GM08714 (cell line): ENCODE data around the gene TBC1D10A.
A peak's percentile ranks its signal among the peaks of the same experiment; 100 is the strongest.

Experiments
- H3K4me3 ChIP-seq: fragments of 200-500 bp; sonication (Bioruptor generic); 2 replicates; pipeline ENCODE4 v1.5.1; 2014; ENCODE audit warnings: mild to moderate bottlenecking, low read length, inconsistent platforms
- ZNF274 ChIP-seq: IDR thresholded peaks from 2 replicates; pipeline ENCODE4 v1.6.1; 2012; ENCODE audit warnings: mild to moderate bottlenecking, low read depth, low read length

The TBC1D10A gene

DNA sequence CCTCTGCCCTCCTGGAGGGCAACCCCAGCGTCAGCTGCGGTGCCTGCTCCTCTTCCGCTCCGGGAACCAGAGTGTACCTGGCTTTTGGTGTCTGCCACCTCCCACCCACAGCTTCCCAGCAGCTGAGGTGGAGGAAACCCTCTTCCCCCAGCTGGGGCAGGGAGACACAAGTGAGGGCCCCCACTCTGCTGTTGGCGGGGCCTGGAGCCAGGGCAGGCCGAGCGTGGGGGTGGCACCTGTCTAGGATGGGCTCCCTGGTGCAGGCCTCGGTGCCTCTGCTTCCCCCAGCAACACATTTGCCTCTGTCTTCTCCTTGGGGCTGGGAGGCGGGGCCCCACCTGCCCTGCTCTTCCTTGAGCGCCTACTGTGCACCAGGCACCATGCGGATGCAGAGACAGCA, 66.5 kb downstream of the TBC1D10A start:
- no peak overlapping the region for H3K4me3 ChIP-seq
- TF ChIP-seq ZNF274, result no peak

- TF ChIP-seq ZNF274, result no peak
- H3K4me3 ChIP-seq, result no peak overlapping the region
Measured at GRCh38 chr22:30254314-30254713, 72.4 kb downstream of the TBC1D10A start.

DNA sequence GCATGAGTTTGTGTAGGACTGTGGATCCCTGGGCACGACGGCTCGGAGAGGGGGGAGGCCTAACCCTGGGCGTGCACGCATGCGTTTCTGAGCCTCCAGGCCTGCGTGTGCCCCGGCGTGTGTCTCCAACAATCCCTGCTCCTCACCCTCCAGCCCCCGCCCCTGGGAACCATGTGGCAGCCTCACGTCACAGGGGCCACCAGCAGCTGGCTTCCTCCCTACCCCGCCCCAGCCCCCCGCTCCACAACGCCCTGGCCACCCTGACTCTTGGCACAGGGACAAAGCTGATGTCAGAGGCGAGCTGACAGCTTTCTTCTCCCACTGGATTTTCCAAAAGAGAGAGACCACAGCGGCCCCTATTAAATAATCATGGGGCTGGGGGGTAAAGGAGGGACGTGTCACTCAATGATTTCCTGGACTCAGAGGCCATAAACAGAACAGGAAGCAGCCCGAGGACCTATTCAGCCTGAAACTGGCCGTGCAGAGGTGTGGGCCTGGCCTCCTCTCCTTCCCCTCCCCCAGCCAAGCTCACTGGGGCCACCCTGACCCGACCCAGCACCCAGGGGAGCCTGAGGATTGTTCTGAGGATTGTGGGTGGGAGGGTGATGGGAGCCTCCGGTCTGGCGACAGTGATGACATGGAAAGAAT, 73.4 kb downstream of the TBC1D10A start:
- no peak overlapping the region for H3K4me3 ChIP-seq
- TF ChIP-seq ZNF274, result no peak

GRCh38 chr22:30252411-30253204, 74.1 kb downstream of the TBC1D10A start:
- no peak for TF ChIP-seq ZNF274
- H3K4me3 ChIP-seq, result no peak overlapping the region

GRCh38 chr22:30251711-30252110, 75.0 kb downstream of the TBC1D10A start:
- no peak for TF ChIP-seq ZNF274
- H3K4me3 ChIP-seq, result no peak overlapping the region

- TF ChIP-seq ZNF274, result no peak
Measured at GRCh38 chr22:30250661-30251267, 76.0 kb downstream of the TBC1D10A start.

GRCh38 chr22:30250039-30250565, 76.6 kb downstream of the TBC1D10A start:
- H3K4me3 ChIP-seq, result no peak overlapping the region
- no peak for TF ChIP-seq ZNF274

More at GRCh38 chr22:30250661-30251267, 76.0 kb downstream of the TBC1D10A start:
- no peak overlapping the region for H3K4me3 ChIP-seq

GRCh38 chr22:30249049-30250038, 77.4 kb downstream of the TBC1D10A start:
- TF ChIP-seq ZNF274, result no peak
- no peak overlapping the region for H3K4me3 ChIP-seq

- no peak overlapping the region for H3K4me3 ChIP-seq
- no peak for TF ChIP-seq ZNF274
Measured at GRCh38 chr22:30248484-30248883, 78.3 kb downstream of the TBC1D10A start.

DNA sequence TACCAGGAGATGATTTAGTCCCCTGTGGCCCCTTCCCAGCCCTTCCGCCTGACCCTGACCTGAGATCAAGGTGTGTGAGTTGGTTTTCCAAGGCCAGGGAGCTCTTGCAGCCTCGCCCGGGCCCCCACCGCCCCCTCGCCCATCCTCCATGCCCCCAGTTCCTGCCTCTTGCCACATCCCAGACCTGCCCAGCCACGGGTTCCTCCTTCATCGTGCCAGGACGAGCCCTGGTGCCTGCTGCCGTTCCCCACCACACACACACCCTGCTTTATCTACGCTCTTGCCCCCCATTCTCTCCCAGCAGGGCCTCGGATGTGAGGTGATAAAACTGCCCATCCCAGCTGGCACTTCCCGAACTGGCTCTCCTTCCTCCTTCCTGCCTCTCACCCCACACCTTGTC, 78.8 kb downstream of the TBC1D10A start:
- no peak overlapping the region for H3K4me3 ChIP-seq
- TF ChIP-seq ZNF274, result no peak

GRCh38 chr22:30247561-30247960, 79.2 kb downstream of the TBC1D10A start:
- H3K4me3 ChIP-seq, result no peak overlapping the region
- no peak for TF ChIP-seq ZNF274

DNA sequence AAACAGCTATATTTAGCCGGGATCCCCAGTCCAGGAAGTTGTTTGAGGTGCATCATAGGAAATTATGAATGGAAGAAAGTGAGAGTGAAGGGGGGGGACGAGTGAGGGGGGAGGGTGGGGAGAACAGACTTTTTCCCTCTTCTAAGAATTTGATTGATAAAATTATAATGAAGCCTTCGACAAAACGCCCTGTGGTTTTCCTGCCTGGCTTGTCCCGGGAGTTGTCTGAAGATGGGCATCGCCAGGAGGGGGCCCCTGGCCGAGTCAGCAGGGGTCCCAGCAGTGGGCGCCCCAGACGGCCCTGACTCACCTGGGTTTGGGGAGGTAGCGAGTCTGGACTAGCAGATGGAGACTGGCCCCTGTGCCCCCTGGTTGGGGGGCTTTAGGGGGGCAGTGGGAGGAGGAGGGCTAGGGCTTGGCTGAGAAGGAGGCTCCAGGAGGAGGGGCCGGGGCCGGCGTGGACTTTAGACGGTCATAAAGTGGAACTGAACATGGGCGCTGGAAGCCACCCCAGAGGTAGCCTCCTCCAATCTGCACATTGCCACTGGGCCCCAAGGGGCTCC, 79.8 kb downstream of the TBC1D10A start:
- no peak for TF ChIP-seq ZNF274
- peak overlapping the region; percentile 64 for H3K4me3 ChIP-seq
